Naive B cell (primary cell): Measurements from ENCODE around the gene MIEN1. TPM values are rescaled to one million over a fixed set of nuclear protein-coding genes. Genes with fewer than 3 reads are reported as not detected.
"Not testable (repeated sequence)": the region's sequence is repeated elsewhere in the genome, so short reads cannot be mapped to it uniquely, and the experiment has no call there.

ENCODE experiments used
- ATAC-seq, 2 donors: fragments of 150-1000 bp; cut with Tn5 transposase; 2 replicates each; pipeline ENCODE4 v1.10.0; 2021; ENCODE audit warnings: low read depth in 2 of 2, mild to moderate bottlenecking in 2 of 2, moderate library complexity in 2 of 2
- DNase-seq: peaks from one replicate; pipeline ENCODE4 v3.0.0; 2022
- H3K27ac Mint-ChIP-seq, 6 donors: one replicate each; pipeline ENCODE4 v1.8.0; 2020 to 2022; ENCODE audit warnings: mild to moderate bottlenecking in 6 of 6, mixed read lengths in 6 of 6, moderate library complexity in 5 of 6, inconsistent platforms in 2 of 6
- H3K27me3 Mint-ChIP-seq, 3 donors: one replicate each; pipeline ENCODE4 v1.8.0; 2021 to 2022; ENCODE audit warnings: mixed read lengths in 3 of 3, mild to moderate bottlenecking in 1 of 3
- H3K36me3 Mint-ChIP-seq, 2 donors: one replicate each; pipeline ENCODE4 v1.8.0; 2020 to 2022; ENCODE audit warnings: mixed read lengths in 2 of 2, inconsistent platforms in 1 of 2, mild to moderate bottlenecking in 1 of 2
- H3K4me1 Mint-ChIP-seq, 3 donors: one replicate each; pipeline ENCODE4 v1.8.0; 2020 to 2022; ENCODE audit warnings: mixed read lengths in 3 of 3, inconsistent platforms in 1 of 3, mild to moderate bottlenecking in 1 of 3, moderate library complexity in 1 of 3
- H3K4me3 Mint-ChIP-seq, 8 donors: one replicate each; pipeline ENCODE4 v1.8.0; 2020 to 2022; ENCODE audit warnings: mild to moderate bottlenecking in 8 of 8, mixed read lengths in 8 of 8, moderate library complexity in 8 of 8, inconsistent platforms in 2 of 8
- H3K9me3 Mint-ChIP-seq, 7 donors: one replicate each; pipeline ENCODE4 v1.8.0; 2020 to 2022; ENCODE audit warnings: mixed read lengths in 7 of 7, mild to moderate bottlenecking in 5 of 7, inconsistent platforms in 2 of 7, moderate library complexity in 1 of 7
- polyA plus RNA-seq, 6 donors: library from polyadenylated mRNA; unstranded; fragments of 300-500 nt; fragmentation: Illumina TruSeq; gene quantifications; one replicate each; pipeline ENCODE4 v1.2.3, GENCODE V29; 2021; ENCODE audit warnings: low read depth in 6 of 6

Gene MIEN1
- polyA plus RNA-seq, 6 donors from 2014 or later: 99.3 to 135 (median 123) TPM

- Mint-ChIP-seq H3K4me3 (no peak overlapping the region), H3K4me1 (peaks cover 0 to 6% (median 4%) of the 10 kb centered on the region in 3 donors), H3K27ac (no peak overlapping the region), H3K9me3 (no peaks in the 10 kb centered on the region), H3K36me3 (no peaks in the 10 kb centered on the region), H3K27me3 (no peaks in the 10 kb centered on the region)
- DNase-seq: no peak
- ATAC-seq: no peak
Observed at GRCh38 chr17:39715375-39716072, 14.8 kb downstream of the MIEN1 start.

DNA sequence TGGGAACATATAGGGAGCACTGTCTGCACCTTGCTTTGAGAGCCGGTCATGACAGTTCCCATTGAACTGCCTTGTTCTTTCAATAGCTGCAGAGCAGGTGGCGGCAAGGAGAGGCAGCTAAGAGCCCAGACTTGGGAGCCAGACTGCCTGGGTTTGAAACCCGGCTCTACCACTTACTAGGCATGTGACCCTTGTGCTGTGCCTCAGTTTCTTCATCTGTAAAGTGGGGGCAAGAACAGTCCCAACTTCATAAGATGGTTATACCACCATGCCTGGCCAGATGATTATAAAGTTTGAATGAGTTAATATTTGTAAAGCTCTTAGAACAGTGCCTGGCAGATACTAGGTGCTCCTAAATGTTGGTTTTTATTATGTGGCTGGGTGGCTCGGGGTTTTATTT lies 16.1 kb downstream of the MIEN1 start:
- no peak overlapping the region for H3K27ac Mint-ChIP-seq
- no peak for DNase-seq
- ATAC-seq: no peak
- H3K27me3 Mint-ChIP-seq: no peaks in the 10 kb centered on the region
- peaks cover under 1 to 6% (median under 1%) of the 10 kb centered on the region in 3 donors for H3K4me1 Mint-ChIP-seq
- H3K36me3 Mint-ChIP-seq: no peaks in the 10 kb centered on the region
- H3K9me3 Mint-ChIP-seq: no peaks in the 10 kb centered on the region
- no peak overlapping the region for H3K4me3 Mint-ChIP-seq

- DNase-seq (no peak), ATAC-seq (no peak)
- Mint-ChIP-seq H3K4me1 (peaks cover 13 to 15% (median 14%) of the 10 kb centered on the region in 3 donors), H3K36me3 (no peaks in the 10 kb centered on the region), H3K9me3 (no peaks in the 10 kb centered on the region), H3K4me3 (no peak overlapping the region), H3K27me3 (no peaks in the 10 kb centered on the region), H3K27ac (no peak overlapping the region)
Observed at GRCh38 chr17:39711851-39712250, 18.5 kb downstream of the MIEN1 start.

- peaks cover 15 to 16% (median 16%) of the 10 kb centered on the region in 3 donors for H3K4me1 Mint-ChIP-seq
- not testable (repeated sequence) for H3K27me3 Mint-ChIP-seq, H3K27ac Mint-ChIP-seq, DNase-seq, H3K36me3 Mint-ChIP-seq, H3K4me3 Mint-ChIP-seq, H3K9me3 Mint-ChIP-seq, ATAC-seq
Observed at GRCh38 chr17:39711071-39711470, 19.3 kb downstream of the MIEN1 start.

DNA sequence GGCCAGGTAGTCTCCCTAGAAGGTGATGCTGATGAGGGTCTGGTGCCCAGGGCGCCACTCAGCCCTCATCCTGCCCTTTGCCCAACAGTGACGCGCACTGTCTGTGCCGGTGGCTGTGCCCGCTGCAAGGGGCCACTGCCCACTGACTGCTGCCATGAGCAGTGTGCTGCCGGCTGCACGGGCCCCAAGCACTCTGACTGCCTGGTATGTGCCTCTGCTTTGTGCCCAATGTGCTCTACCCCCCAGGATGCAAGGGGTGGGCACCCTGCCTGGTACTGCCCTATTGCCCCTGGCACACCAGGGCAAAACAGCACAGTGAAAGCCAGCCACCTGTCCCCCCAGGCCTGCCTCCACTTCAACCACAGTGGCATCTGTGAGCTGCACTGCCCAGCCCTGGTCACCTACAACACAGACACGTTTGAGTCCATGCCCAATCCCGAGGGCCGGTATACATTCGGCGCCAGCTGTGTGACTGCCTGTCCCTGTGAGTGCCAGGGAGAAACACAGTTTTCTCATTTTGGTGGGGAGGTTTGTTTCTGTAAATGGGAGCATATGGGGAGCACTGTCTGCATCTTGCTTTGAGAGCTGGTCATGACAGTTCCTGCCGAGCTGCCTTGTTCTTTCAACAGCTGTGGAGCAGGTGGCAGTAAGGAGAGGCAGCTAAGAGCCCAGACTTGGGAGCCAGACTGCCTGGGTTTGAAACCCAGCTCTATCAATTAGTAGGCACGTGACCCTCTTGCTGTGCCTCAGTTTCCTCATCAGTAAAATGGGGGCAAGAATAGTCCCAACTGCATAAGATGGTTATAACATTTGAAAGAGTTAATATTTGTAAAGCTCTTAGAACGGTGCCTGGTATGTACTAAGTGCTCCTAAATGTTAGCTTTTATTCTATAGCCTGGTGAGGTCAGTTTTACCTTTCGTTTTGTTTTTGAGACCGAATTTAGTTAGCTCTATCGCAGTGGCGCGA lies 20.1 kb downstream of the MIEN1 start:
- DNase-seq (no peak), ATAC-seq (no peak)
- H3K27ac Mint-ChIP-seq: peak overlapping the region in 1 of 6 donors; percentile 74
- peaks cover 15 to 16% (median 16%) of the 10 kb centered on the region in 3 donors for H3K4me1 Mint-ChIP-seq
- H3K27me3 Mint-ChIP-seq: no peaks in the 10 kb centered on the region
- no peaks in the 10 kb centered on the region for H3K36me3 Mint-ChIP-seq
- H3K9me3 Mint-ChIP-seq: no peaks in the 10 kb centered on the region
- no peak overlapping the region for H3K4me3 Mint-ChIP-seq

DNA sequence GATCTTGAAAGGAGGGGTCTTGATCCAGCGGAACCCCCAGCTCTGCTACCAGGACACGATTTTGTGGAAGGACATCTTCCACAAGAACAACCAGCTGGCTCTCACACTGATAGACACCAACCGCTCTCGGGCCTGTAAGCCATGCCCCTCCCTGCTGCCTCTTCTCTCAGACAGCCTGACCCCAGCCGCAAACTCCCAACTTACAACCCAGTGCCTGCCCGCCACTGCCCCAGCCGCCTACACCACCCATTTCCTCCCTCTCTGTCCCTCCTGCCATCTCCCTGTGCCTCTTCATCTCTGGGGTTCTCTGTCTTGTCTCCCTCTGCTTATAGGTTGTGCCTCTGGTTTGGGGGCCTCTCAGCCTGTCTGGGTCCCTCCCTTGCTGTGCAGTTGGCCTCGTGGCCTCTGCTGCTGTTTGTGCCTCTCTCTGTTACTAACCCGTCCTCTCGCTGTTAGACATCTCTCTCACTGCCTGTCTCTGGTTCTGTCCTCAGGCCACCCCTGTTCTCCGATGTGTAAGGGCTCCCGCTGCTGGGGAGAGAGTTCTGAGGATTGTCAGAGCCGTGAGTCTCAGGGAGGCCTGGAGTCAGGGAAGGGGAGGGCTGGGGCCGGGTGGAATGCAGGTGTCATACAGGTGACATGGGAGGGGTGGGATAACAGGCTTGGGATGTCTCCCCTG lies 20.9 kb downstream of the MIEN1 start:
- Mint-ChIP-seq H3K4me1 (peaks cover 15 to 16% (median 16%) of the 10 kb centered on the region in 3 donors), H3K36me3 (no peaks in the 10 kb centered on the region), H3K27me3 (no peaks in the 10 kb centered on the region), H3K9me3 (no peaks in the 10 kb centered on the region), H3K27ac (peak overlapping the region in 1 of 6 donors; percentile 74), H3K4me3 (peak overlapping the region in 2 of 8 donors; percentile 2 to 57)
- ATAC-seq (no peak), DNase-seq (no peak)

DNA sequence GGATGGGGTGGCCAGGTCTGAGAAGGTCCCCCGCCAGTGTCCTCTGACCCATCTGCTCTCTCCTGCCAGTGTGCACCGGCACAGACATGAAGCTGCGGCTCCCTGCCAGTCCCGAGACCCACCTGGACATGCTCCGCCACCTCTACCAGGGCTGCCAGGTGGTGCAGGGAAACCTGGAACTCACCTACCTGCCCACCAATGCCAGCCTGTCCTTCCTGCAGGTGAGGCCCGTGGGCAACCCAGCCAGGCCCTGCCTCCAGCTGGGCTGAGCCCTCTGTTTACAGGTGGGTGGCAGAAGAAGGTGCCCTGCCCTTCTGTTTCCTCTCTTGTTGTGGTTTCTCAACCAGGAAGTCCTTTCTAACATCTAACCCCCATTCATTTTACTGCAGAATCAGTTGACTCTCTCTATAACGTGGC lies 23.4 kb downstream of the MIEN1 start:
- peak overlapping the region in 3 of 6 donors; percentile 39 to 87 (median 86) for H3K27ac Mint-ChIP-seq

GRCh38 chr17:39706383-39706782 lies 23.9 kb downstream of the MIEN1 start:
- H3K4me3 Mint-ChIP-seq: no peak overlapping the region
- H3K4me1 Mint-ChIP-seq: peaks cover 16 to 23% (median 22%) of the 10 kb centered on the region in 3 donors
- H3K36me3 Mint-ChIP-seq: peaks cover 0 to 3% of the 10 kb centered on the region in 2 donors
- no peak overlapping the region for H3K27ac Mint-ChIP-seq
- peaks cover 3 to 6% (median 5%) of the 10 kb centered on the region in 3 donors for H3K27me3 Mint-ChIP-seq
- H3K9me3 Mint-ChIP-seq: no peaks in the 10 kb centered on the region
- ATAC-seq: no peak
- DNase-seq: no peak

More for the DNA sequence above, 23.4 kb downstream of the MIEN1 start:
- Mint-ChIP-seq H3K4me3 (peak overlapping the region in 3 of 8 donors; percentile 30 to 76 (median 30)), H3K4me1 (peaks cover 16 to 21% (median 21%) of the 10 kb centered on the region in 3 donors), H3K36me3 (no peaks in the 10 kb centered on the region), H3K27me3 (peaks cover 0 to under 1% (median 0%) of the 10 kb centered on the region in 3 donors), H3K9me3 (no peaks in the 10 kb centered on the region)
- no peak for DNase-seq
- ATAC-seq: no peak

- peaks cover 9 to 11% (median 10%) of the 10 kb centered on the region in 3 donors for H3K27me3 Mint-ChIP-seq
- peaks cover 17 to 28% (median 28%) of the 10 kb centered on the region in 3 donors for H3K4me1 Mint-ChIP-seq
- ATAC-seq (no peak), DNase-seq (no peak)
- peak overlapping the region in 1 of 6 donors; percentile 24 for H3K27ac Mint-ChIP-seq
- no peak overlapping the region for H3K4me3 Mint-ChIP-seq
- H3K9me3 Mint-ChIP-seq: no peaks in the 10 kb centered on the region
- H3K36me3 Mint-ChIP-seq: peaks cover 0 to 7% of the 10 kb centered on the region in 2 donors
Observed at GRCh38 chr17:39705786-39706348, 24.5 kb downstream of the MIEN1 start.

GRCh38 chr17:39704821-39705551 lies 25.3 kb downstream of the MIEN1 start:
- ATAC-seq (no peak), DNase-seq (no peak)
- Mint-ChIP-seq H3K27me3 (peaks cover 10 to 18% (median 16%) of the 10 kb centered on the region in 3 donors), H3K27ac (peak overlapping the region in 1 of 6 donors; percentile 36), H3K4me1 (peaks cover 22 to 34% (median 30%) of the 10 kb centered on the region in 3 donors), H3K36me3 (peaks cover 0 to 7% of the 10 kb centered on the region in 2 donors), H3K4me3 (peak overlapping the region in 1 of 8 donors; percentile 15), H3K9me3 (no peaks in the 10 kb centered on the region)

DNA sequence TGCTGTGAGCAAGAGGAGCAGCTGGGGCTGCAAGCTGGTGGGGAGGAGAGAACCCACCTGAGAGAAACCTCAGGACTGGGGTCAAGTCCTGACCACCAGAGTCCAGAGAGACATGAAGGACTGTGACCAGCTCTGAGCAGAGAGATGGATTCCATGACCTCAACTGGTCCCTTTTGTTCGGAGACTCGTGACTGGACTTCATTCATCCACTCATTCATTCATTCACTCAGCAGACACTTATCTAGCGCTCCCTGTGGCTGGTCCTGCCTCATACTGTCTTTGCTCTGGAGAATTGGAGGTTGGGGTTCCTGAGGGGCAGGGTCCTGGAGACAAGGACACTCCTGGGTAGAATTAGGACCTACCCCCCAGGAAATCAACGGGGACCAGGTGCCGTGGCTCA lies 26.4 kb downstream of the MIEN1 start:
- Mint-ChIP-seq H3K9me3 (no peaks in the 10 kb centered on the region), H3K4me1 (peaks cover 24 to 37% (median 28%) of the 10 kb centered on the region in 3 donors), H3K27me3 (peaks cover 20 to 29% (median 26%) of the 10 kb centered on the region in 3 donors), H3K4me3 (no peak overlapping the region), H3K36me3 (peaks cover 0 to 17% of the 10 kb centered on the region in 2 donors), H3K27ac (peak overlapping the region in 1 of 6 donors; percentile 89)
- DNase-seq (no peak), ATAC-seq (no peak)
